ENCODE data around the gene ADORA2A.

The ADORA2A gene

DNA sequence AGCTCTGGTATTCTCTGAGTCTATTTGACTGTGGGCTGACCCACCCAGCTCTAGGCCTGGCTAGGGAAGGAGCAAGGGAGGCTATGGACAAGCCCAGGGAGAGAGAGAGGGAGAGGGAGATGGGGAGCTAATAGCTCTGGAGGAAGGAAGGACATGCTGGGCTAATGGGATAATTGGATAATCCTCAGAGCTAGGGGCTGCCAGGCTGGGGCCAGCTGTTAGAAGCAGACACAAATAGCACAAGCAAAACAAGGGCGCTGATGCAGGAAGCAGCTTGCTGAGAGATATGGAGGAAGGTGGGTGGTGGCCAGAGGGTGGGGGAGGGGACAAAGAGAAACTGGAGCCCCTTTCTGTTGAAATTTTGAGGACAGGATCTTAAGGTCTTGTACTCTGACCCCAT, 23.2 kb downstream of the ADORA2A start:
- DNase-seq (ENCODE audit: low read depth, low spot score), result no peak

DNA sequence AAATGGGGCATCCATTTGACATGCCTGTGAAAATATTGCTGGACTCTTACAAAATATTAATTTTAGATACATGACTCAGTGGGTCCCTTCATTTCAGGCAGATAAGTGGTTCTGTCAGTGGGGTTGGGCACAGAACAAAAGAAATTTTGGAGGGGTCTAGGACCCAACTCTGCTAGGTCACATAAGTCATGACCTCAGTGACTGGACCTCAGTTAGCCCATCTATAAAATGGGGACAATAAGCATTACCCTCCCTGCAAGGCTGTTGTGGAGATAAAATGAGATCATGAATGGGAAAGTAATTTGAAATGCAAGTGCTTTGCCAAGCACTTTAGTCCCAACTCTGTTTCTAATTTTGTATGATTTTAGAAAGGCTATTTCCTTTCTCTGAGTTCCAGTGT, 23.8 kb downstream of the ADORA2A start:
- DNase-seq (ENCODE audit: low read depth, low spot score), result no peak

DNA sequence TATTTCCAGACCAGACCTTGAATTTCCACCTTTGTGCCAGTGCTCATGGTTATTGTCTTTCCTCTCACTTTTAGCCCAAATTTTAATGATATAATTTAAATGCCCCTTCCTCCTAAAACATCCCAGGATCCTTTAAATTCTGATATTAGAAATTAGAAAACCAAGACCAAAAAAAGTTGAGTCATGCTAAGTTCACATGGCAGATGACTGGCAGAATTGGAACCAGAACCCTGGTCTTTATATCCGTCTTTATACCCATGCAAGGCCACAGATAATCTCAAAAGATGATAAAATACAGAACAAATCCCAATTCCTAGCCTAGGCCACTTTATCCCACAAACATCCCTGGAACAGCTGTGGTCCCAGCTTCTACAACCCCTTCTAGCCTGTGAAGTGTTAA, 26.5 kb downstream of the ADORA2A start:
- DNase-seq (ENCODE audit: low read depth, low spot score), result no peak

DNA sequence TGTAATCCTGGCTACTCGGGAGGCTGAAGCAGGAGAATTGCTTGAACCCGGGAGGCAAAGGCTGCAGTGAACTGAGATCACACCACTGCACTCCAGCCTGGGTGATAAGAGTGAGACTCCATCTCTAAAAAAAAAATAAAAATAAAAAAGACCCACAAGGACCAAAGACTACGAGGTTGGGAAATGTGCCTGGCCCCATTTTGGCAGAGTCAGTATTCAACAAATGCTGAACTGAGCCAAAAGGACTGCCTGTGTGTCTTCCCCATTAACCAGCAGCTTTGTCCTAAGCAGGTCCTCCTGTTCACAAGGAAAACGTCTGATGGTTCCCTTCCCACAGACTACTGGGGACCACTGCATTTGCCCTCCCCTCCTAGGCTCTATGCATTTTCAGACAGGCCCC, 27.6 kb downstream of the ADORA2A start:
- no peak for DNase-seq (ENCODE audit: low read depth, low spot score)

DNA sequence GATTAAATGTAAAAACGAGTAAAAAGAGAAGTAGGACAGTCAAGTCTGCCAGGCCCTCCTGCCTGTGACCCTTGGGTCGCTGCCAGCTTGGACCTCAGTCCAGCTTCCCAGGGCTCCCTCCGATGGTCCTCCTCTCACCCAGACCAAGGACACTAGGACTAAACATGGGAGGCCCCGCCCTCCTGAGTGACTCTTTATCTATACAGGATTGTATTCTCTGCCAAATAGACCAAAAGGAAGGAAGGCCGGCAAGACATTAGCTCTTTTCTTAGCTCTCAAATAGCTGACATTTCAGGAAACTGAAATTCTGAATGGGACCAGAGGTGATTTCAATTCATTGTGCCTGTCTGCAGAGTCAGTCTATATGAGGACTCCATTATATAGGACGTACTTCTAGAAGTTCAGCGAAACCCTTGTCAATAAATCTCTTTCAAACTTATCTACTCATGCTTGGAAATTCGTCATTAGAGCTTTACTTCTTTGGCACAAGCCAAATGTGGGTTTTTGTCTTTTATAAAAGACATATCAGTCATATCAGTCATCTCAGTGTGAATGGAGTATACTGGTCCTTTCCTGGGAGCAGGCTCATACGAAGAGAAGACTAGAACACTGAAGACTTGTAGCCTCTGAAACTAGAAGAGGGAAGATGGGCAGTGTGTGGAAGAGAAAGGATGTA, 28.5 kb downstream of the ADORA2A start:
- no peak for DNase-seq (ENCODE audit: low read depth, low spot score)

DNA sequence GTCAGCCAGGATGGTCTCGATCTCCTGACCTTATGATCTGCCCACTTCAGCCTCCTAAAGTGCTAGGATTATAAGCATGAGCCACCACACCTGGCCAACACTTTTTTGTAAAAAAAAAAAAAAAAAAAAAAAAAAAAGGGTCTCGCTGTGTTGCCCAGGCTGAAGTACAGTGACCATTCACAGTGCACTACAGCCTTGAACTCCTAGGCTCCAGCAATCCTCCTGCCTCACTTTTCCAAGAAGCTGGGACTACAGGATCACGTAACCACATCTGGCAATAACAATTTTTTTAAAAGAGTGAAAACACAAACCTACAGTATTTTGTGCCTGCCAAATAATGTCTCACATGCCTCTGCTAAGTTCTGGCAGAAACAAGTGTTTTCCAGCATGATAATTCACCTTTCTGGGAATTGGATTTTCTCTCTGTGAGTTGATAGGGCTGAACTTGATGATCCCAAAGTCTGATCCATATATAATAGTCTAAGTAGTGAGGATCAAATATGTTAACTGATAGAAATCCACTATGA, 30.6 kb downstream of the ADORA2A start:
- DNase-seq (ENCODE audit: low read depth, low spot score), result no peak

DNA sequence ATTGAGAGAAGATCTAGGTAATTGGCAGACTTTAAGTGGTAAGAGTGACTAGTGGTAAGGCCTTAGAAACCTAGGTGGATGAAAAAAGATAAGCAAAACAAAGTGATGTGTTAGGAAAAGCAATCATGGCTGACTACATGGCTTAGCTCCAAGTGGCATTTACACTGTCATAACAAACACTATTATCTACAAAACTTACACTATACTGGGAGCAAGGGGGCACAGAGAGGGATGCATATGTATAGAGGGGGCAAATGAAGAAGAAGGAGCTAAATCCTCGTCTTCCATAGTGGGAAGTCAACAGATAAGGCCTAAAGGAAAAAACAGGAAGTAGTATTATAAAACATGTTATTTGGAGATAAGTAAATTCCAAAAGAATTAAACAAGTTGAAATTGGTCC, 32.5 kb downstream of the ADORA2A start:
- DNase-seq (ENCODE audit: low read depth, low spot score), result no peak

DNA sequence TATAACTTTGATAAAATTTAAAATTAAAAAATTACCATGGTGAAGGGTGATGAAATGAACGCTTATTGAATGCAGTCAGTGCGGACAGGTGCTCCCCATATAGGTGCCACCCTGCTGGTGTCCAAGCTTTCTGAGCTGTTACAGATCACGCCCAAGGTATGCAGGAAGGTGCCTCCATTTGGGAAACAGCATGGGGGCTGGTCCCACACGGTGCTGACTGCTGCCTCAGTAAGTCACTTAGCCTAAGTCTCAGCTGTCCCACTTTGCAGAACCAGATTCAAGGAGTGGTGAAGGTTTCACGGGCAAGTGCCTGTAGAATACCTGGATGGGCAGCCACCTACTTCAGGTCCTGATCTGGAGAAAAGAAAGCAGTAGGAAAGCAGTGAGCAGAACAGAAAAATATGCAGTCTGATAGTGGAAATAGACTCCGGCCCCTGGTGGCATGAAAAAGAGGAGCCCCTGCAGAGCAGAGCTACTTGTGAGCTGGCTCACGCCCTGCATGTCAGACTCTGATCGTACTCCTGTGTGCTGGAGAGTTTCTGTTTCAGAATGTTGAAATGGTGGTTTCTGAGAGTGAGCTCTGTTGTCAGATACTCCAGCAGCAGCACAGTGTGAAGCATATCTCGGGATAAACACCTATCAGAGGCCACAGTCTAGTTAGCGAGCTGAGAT, 33.2 kb downstream of the ADORA2A start:
- DNase-seq (ENCODE audit: low read depth, low spot score), result no peak

DNA sequence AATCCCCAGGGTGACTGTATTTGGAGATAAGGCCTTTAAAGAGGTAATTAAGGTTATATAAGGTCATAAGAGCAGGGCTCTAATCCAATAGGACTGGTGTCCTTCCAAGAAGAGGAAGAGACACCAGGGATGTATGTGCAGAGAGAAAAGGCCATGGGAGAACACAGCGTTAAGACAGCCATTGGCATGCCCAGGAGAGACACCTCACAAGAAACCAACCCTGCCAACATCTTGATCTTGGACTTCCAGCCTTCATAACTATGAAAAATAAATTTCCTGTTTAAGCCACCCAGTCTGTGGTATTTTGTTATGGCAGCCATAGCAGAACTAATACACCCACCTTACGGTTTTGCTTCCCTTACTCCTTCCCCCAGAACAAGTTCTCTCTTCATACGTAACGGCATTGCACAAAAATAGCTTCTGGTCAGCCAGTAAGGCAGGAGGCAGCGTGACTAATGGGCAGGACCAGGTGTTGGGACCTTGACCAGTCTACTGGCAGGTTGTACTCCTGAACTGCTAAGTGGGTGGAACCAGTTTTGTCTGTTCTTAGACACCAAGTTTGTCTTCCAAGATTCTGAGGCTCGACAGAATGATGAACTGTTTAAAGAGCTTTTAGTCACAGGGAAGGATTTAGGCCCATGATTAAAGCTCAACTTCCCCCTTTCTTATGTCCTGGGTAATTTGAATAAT, 35.8 kb downstream of the ADORA2A start:
- no peak for DNase-seq (ENCODE audit: low read depth, low spot score)

DNA sequence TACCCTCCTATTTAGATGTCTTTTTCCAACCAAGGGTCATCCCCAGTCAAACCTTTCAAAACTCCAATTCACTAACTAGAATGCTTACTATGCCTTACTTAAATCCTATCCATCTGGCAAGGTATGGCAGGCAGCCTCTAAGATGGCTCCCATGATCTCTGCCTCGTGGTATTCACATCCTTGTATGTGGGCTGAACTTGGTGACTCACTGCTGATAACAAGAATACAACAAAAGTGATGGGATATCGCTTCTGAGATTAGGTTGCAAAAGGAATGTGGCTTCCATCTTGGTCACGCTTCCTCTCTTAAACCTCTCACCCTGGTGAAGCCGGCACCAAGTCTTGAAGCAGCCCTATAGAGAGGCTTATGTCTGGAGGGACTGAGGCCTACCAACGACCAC, 38.2 kb downstream of the ADORA2A start:
- DNase-seq (ENCODE audit: low read depth, low spot score), result no peak

DNA sequence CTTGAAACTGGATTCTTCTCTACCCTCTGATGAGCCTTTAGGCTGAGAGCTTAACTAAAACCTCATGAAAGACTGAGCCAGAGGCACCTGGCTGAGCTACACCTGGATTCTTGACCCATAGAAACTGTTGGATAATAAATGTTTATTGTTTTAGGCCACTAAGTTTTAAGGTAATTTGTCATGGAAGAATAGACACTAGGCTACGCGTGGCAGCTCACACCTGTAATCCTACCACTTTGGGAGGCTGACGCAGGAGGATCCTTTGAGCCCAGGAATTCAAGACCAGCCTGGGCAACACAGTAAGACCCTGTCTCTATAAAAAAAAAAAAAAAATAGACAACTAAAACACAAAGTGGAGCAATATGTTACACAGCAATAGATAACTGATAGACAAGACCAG, 38.6 kb downstream of the ADORA2A start:
- no peak for DNase-seq (ENCODE audit: low read depth, low spot score)

DNA sequence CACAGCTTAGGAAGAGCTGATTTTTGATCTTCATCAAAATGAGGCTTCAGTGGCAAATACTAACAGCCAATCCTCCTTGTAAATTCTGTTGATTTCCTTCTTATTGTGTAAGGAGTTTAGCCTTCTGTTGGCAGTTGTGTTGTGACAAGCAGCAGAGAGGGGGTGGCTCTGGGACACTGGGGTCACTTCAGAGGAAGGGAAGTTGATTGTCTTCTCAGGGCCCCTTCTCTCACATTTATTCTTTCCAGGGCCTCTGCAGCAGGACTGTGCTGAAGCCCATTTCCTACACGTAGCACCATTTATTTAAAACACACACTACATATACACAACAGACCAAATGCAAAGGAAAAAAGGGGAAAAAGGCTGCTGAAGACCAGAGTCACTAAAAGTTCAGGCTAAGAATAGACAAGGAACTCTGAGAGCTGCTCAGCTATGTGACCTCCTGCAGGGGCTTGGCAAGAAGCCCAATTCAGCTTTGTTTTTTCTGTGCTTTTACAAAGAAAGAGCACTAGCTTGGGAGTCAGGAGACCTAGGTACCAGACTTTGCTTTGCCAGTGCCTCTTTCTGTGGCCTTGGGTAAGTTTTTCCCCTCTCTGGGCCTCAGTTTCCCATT, 39.4 kb downstream of the ADORA2A start:
- peak; percentile 72 for DNase-seq (ENCODE audit: low read depth, low spot score)

DNA sequence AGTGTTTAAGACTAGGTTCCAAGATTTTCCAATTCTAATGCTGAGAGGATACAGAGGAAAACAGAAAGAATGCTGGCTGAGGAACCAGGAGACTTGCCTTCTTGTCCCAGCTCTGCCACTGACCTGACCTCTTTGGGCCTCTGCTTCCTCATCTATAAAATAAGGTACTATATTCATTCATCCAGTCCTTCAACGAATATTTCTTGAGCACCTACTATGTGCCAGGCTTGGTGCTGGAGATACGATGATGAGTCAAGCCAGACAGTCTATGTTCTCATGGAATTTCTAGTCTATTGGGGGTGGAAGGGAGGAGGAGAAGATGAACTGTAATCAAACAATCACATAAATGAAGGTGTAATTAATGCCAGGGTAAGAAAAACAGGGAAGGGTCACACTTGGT, 39.9 kb downstream of the ADORA2A start:
- no peak for DNase-seq (ENCODE audit: low read depth, low spot score)

DNA sequence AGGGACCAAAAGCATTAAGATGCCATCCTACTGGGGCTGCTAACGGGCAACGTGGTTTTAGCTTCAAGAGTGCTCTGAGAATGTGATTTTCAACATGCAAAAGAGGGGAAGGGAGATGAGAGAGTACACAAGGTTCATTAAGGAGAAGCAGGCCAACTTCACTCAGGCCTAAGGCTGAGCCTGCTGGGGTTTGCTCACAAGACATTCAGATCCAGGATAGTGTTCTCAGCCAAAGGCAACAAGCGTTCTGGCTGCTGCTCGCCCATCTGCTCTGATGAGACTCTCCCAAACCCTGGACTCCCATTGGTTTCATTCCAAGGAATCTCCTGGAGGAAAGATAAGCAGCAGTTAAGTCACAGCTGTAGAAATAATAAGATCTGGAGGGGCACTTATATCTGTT, 44.2 kb downstream of the ADORA2A start:
- DNase-seq (ENCODE audit: low read depth, low spot score), result peak; percentile 83

DNA sequence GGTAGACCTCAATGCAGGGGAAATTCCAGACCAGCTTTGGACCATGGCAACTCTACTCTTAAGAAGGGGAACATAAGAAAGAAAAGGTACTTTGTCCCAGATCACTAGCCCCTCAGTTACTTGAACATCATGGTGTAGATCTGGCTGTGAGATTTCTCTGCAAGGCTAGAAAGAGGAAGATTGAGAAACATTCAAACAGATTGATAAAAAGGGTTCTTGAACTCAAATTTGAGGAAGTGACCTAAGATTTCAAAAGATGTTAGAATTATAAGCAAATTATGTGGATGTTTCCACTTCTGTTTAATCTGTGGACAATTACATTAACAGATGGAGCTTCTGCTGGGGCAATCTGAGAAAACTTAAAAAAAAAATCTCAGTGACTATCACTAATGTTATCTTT, 45.9 kb downstream of the ADORA2A start:
- no peak for DNase-seq (ENCODE audit: low read depth, low spot score)

DNA sequence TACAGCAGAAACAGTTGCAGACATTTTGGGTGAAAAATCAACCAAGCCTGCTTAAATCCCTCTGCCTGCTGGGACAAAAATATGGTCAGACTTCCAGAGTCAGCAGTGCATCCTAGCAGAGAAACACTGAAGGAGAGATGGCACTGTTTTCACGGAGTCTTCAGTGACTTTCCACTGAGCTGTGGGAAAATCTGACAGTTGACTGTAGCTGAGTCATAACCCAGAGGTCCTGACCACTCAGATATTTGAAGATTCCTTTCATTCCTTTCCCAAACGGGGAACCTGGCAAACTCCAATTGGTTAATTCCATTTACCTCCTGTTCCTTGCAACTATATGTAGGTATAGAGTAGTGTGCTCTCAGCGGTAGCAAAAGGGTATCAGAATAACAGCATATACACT, 46.8 kb downstream of the ADORA2A start:
- no peak for DNase-seq (ENCODE audit: low read depth, low spot score)

DNA sequence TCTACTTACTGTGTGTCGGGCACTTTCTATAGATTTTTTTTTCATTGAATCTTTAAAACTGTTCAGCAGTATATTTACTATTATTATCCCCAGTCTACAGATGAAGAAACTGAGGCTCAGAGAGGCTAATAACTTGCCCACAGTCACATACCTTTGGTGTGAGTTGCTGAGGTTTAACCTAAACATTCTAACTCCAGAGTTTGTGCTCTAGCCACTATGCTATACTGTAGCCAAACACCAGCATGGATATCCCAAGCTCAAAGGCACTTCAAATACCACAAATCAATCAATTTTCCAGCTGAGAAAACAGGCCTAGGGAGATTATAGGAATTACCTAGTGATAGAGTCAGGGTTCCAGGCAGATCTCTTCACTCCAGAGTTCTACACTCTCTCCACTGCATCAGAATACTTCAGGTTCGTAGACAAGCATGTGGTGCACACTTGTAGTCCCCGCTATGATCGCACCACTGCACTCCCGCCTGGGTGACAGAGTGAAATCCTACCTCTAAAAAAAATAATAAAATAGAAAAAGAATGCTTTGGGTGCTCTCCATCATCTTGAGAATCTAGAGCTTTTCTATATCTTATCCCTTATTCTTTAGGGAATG, 47.4 kb downstream of the ADORA2A start:
- no peak for DNase-seq (ENCODE audit: low read depth, low spot score)

DNA sequence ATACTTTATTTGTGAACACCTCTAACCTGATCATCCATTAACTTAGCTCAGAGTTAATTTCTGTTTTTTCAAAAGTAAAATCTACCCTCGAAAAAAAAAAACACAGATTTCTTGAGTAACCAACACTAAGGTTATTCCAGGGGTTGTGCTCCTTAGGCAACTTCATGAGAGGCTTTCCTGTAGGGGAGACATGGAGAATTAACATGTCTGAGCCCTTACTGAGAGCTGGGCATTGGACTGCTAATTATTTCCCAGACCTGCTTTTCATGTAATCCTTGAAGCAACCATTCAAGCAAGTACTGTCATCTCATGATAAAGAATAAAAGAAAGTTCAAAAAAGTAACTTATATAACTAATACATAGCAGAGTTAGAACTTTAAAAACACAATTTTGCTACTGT, 54.2 kb downstream of the ADORA2A start:
- no peak for DNase-seq (ENCODE audit: low read depth, low spot score)

DNA sequence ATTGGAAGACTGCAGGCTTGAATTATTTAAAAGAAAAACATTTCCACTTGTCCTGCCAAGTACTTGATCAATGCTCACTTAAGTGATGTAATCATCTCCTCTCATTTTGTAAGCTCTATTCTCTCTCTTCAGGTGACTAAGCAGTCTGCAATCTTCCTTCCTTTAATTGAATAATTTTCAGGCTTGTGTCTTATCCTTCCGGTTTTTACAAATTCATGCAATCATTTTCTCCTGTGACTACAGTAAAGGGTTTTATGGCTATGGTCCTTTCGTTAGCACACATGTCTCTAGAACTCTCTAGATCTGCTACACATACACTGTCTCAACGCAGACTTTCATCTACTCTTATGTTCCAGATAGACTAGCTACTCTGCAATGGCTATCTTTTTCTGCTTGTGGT, 55.2 kb downstream of the ADORA2A start:
- no peak for DNase-seq (ENCODE audit: low read depth, low spot score)

DNA sequence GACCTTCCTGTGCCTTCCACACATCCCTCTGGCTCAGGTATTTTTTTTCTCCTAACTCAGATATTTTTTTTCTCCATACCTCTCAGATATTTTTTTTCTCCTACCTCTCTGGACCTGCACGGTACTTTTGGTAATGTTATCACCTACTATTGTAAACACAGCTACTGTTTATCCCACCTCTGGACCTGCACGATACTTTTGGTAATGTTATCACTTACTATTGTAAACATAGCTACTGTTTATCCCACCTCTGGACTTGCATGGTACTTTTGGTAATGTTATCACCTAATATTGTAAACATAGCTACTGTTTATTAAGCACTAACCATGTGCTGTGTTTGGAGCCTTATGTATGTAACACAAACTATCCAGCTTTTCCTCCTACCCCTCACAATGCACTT, 55.6 kb downstream of the ADORA2A start:
- DNase-seq (ENCODE audit: low read depth, low spot score), result no peak

DNA sequence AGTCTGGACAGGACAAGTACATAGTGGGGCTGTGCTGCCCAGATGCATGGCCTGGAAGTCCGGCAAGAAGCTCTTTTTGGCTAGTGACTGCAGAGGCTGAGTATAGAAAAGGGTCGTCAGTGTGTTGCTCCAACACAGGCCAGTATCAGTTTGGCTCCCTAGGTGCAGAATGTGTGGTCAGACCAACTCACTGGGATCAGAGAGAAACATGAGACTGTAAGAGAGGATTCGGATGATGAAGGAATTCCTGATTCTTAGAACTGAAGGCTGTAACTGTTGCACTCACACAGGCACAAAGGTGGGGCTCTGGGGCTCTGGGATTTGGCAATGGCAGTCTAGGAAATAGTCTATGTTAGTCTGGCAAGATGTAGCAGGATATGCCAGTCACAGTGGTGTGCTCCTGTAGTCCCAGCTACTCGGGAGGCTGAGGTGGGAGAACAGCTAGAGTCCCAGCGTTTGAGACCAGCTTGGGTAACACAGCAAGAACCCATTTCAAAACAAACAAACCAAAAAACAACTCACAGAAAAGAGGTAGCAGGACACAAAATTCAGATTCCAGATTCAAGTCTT, 56.7 kb downstream of the ADORA2A start:
- DNase-seq (ENCODE audit: low read depth, low spot score), result no peak

DNA sequence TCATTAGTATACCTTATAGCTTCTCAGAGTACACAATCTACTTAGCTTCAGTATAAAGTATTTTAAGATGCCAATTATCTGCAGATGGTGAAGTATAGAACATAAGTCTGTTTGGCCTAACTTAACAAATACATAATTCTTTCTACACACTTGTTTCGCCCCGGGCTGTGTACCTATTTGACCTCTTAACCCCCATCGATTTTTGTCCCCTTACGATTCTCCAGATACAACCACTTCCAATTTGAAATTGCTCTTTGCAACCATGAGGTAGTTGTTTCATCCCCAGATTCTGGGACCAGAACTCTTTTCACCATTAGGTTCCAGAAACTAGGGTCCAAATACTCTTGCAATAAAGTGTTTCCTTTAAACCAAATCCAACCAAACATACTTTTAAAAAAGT, 57.8 kb downstream of the ADORA2A start:
- no peak for DNase-seq (ENCODE audit: low read depth, low spot score)
